Omental fat pad (tissue), 4 donors: ENCODE data around the gene PEX19. TPM values are rescaled to one million over a fixed set of nuclear protein-coding genes. Genes with fewer than 3 reads are reported as not detected.

ENCODE experiments used
- ATAC-seq: fragments of 150-250 bp; one replicate; pipeline ENCODE4 v1.9.1; 2016; ENCODE audit warnings: mild to moderate bottlenecking, moderate library complexity; ENCODE audit not compliant: low FRiP score
- DNase-seq: peaks from one replicate; pipeline ENCODE4 v3.0.0-alpha.2; 2019; ENCODE audit warnings: low spot score
- CTCF ChIP-seq, 3 donors: fragments of 450-650 bp; IDR thresholded peaks; one replicate each; pipeline ENCODE4 v1.5.1; 2016 to 2017; ENCODE audit warnings: antibody characterized with exemption in 3 of 3, mild to moderate bottlenecking in 3 of 3, moderate library complexity in 2 of 3
- total RNA-seq, 4 donors: library from RNA; depleted of rRNA; stranded (reverse); fragments of >200 nt; gene quantifications; one replicate each; pipeline ENCODE4 v1.1.0, GENCODE V29; 2016

Gene PEX19
- total RNA-seq, 4 donors from 2014 or later, result 66.7 to 117 (median 96.9) TPM

- no peak for DNase-seq
- no peak for TF ChIP-seq CTCF (IDR thresholded peaks at IDR 0.05)
- no peak for ATAC-seq
Observed at GRCh38 chr1:160251011-160251410, 33.9 kb downstream of the PEX19 start.

- no peak for DNase-seq
- ATAC-seq, result no peak
- no peak for TF ChIP-seq CTCF (IDR thresholded peaks at IDR 0.05)
Observed at GRCh38 chr1:160247053-160247452, 37.9 kb downstream of the PEX19 start.

- no peak for TF ChIP-seq CTCF (IDR thresholded peaks at IDR 0.05)
- DNase-seq (no peak), ATAC-seq (no peak)
Observed at GRCh38 chr1:160245434-160245833, 39.5 kb downstream of the PEX19 start.

GRCh38 chr1:160244209-160244608 lies 40.7 kb downstream of the PEX19 start:
- no peak for TF ChIP-seq CTCF (IDR thresholded peaks at IDR 0.05)
- no peak for ATAC-seq
- no peak for DNase-seq

- no peak for DNase-seq
- TF ChIP-seq CTCF (IDR thresholded peaks at IDR 0.05), result no peak
- ATAC-seq, result no peak
Observed at GRCh38 chr1:160243767-160244166, 41.2 kb downstream of the PEX19 start.

- no peak for TF ChIP-seq CTCF (IDR thresholded peaks at IDR 0.05)
- DNase-seq (no peak), ATAC-seq (no peak)
Observed at GRCh38 chr1:160239582-160240299, 45.2 kb downstream of the PEX19 start.

GRCh38 chr1:160238408-160238807 lies 46.5 kb downstream of the PEX19 start:
- TF ChIP-seq CTCF (IDR thresholded peaks at IDR 0.05), result no peak
- DNase-seq (no peak), ATAC-seq (no peak)
